HepG2 (cell line): ENCODE results near the gene SSC5D. TPM values are rescaled to one million over a fixed set of nuclear protein-coding genes. Genes with fewer than 3 reads are reported as not detected.
A peak's percentile ranks its signal among the peaks of the same experiment; 100 is the strongest.

Source experiments
- HNF1B ChIP-seq: sonication (generic); formaldehyde crosslinking; IDR thresholded peaks from 2 replicates; pipeline ENCODE4 v1.5.1; 2020; ENCODE audit warnings: mild to moderate bottlenecking, moderate library complexity, missing genetic modification reagents
- IRF2 ChIP-seq: IDR thresholded peaks from 2 replicates; pipeline ENCODE4 v1.6.1; 2018; ENCODE audit warnings: missing genetic modification reagents, missing compliant biosample characterization
- MXI1 ChIP-seq: IDR thresholded peaks from 3 replicates; pipeline ENCODE4 v1.6.1; 2012; ENCODE audit warnings: low read depth, low read length, inconsistent platforms, borderline replicate concordance
- NCOR1 ChIP-seq: fragments of 200-600 bp; sonication (generic); IDR thresholded peaks from 2 replicates; pipeline ENCODE4 v1.7.0; 2017; ENCODE audit warnings: antibody characterized with exemption, low read length, borderline replicate concordance
- TOE1 ChIP-seq: sonication (generic); formaldehyde crosslinking; IDR thresholded peaks from 2 replicates; pipeline ENCODE4 v1.4.0; 2020; ENCODE audit warnings: mild to moderate bottlenecking, missing genetic modification reagents
- ZBTB7A ChIP-seq: sonication (generic); formaldehyde crosslinking; IDR thresholded peaks from 2 replicates; pipeline ENCODE4 v1.8.0; 2022; ENCODE audit warnings: mild to moderate bottlenecking, missing genetic modification reagents
- ZBTB8A ChIP-seq: sonication (generic); formaldehyde crosslinking; IDR thresholded peaks from 2 replicates; pipeline ENCODE4 v1.4.0; 2020; ENCODE audit warnings: mild to moderate bottlenecking, low read depth, missing genetic modification reagents, borderline replicate concordance
- ZNF10 ChIP-seq: sonication (generic); formaldehyde crosslinking; IDR thresholded peaks from 2 replicates; pipeline ENCODE4 v1.4.0; 2020; ENCODE audit warnings: mild to moderate bottlenecking, low read depth, missing genetic modification reagents, borderline replicate concordance
- ZNF205 ChIP-seq: IDR thresholded peaks from 2 replicates; pipeline ENCODE4 v1.6.1; 2018; ENCODE audit warnings: missing biosample characterization, missing genetic modification reagents
- ZNF256 ChIP-seq: sonication (generic); formaldehyde crosslinking; conservative IDR thresholded peaks from 2 replicates; pipeline ENCODE4 v1.4.0; 2020; ENCODE audit warnings: missing genetic modification reagents
- ZNF543 ChIP-seq: sonication (generic); formaldehyde crosslinking; IDR thresholded peaks from 2 replicates; pipeline ENCODE4 v1.4.0; 2020; ENCODE audit warnings: mild to moderate bottlenecking, missing genetic modification reagents
- ZNF580 ChIP-seq: IDR thresholded peaks from 2 replicates; pipeline ENCODE4 v1.6.1; 2016; ENCODE audit warnings: low read depth, borderline replicate concordance
- polyA plus RNA-seq, 8 experiments: library from polyadenylated mRNA; depleted of rRNA in 3 of 8; stranded (reverse) in 7 of 8; unstranded in 1 of 8; fragments of >200 nt; fragmentation: Illumina TruSeq in 4 of 8; extraction: Trizol in 4 of 8; gene quantifications; 2 replicates each; pipeline versions ENCODE4 v1.2.1 to v1.2.3, GENCODE V29; 2011 to 2016; ENCODE audit warnings: low read depth in 4 of 8, missing spikeins in 1 of 8, mixed read lengths in 1 of 8; ENCODE audit not compliant: insufficient read depth in 1 of 8
- total RNA-seq, 5 experiments: library from RNA; depleted of rRNA; stranded (reverse); fragments of >200 nt; fragmentation: Illumina TruSeq; extraction: Trizol; gene quantifications; 2 replicates each; pipeline ENCODE4 v1.2.3, GENCODE V29; 2016; ENCODE audit warnings: low read depth in 1 of 5
- TF ChIP-seq, protein P1 (sequence below): sonication (generic); formaldehyde crosslinking; IDR thresholded peaks from 2 replicates; pipeline ENCODE4 v1.4.0; 2020; ENCODE audit warnings: missing genetic modification reagents, borderline replicate concordance
- TF ChIP-seq, protein P2 (sequence below): sonication (generic); formaldehyde crosslinking; IDR thresholded peaks from 2 replicates; pipeline ENCODE4 v1.4.0; 2020; ENCODE audit warnings: missing genetic modification reagents
- TF ChIP-seq, protein P3 (sequence below): sonication (generic); formaldehyde crosslinking; IDR thresholded peaks from 2 replicates; pipeline ENCODE4 v1.5.0; 2020; ENCODE audit warnings: mild to moderate bottlenecking, missing genetic modification reagents
- TF ChIP-seq, protein P4 (sequence below): sonication (generic); formaldehyde crosslinking; IDR thresholded peaks from 2 replicates; pipeline ENCODE4 v1.4.0; 2020; ENCODE audit warnings: missing genetic modification reagents

SSC5D gene
- total and polyA plus RNA-seq, 2 of the 13 experiments (the other 11 are each of a cell fraction or from before 2014, with no cell fraction given): not detected

DNA sequence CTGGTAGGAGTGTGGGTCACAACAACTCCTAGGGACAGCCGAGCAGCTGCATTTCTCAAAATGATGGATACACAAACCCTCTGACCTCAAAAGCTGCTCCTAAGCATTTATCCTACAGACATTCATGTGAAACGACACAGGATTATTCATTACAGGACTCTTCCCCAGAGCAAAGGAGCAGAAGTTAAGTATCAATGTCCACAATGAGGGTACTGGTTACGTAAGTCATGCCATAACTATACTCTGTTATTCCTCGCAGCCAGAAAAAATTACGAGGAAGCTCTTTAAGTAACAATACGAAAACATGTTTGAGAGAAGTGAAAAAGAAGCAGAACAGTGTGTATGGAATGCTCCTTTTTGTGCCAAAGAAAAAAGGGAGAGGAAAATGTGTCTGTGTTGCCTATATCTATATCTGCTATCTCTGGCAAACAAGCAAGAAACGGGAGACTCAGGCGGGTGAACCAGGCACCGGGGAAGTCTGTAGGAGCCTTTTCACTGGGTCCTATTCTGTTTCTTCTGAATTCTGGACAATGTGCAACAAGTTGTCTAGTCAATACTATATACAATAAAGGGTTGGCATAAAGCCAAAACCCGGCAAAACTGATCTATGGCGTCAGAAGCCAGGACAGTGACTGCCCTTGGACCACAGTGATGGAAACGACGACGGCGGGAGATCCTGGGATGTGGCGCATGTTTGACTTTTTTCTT, 28.1 kb upstream of the SSC5D start (continued):
- TF ChIP-seq, protein P1, sequence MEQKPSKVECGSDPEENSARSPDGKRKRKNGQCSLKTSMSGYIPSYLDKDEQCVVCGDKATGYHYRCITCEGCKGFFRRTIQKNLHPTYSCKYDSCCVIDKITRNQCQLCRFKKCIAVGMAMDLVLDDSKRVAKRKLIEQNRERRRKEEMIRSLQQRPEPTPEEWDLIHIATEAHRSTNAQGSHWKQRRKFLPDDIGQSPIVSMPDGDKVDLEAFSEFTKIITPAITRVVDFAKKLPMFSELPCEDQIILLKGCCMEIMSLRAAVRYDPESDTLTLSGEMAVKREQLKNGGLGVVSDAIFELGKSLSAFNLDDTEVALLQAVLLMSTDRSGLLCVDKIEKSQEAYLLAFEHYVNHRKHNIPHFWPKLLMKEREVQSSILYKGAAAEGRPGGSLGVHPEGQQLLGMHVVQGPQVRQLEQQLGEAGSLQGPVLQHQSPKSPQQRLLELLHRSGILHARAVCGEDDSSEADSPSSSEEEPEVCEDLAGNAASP: peak; percentile 42; the same call in 1 of the 2 replicates
- TF ChIP-seq ZNF10 (no peak), MXI1 (0 out of 3 replicates have a peak, but pooled peaks have one; percentile 14), ZBTB8A (CRISPR knock-in tag) (0 out of 2 replicates have a peak, but pooled peaks have one; percentile 19), HNF1B (CRISPR knock-in tag) (no peak), TOE1 (0 out of 2 replicates have a peak, but pooled peaks have one; percentile 38), NCOR1 (peak; percentile 39), ZNF580 (CRISPR knock-in tag) (no peak), ZNF543 (CRISPR knock-in tag) (peak; percentile 73), ZNF205 (0 out of 2 replicates have a peak, but pooled peaks have one; percentile 24), ZNF256 (CRISPR knock-in tag) (no peak), ZBTB7A (no peak), IRF2 (0 out of 2 replicates have a peak, but pooled peaks have one; percentile 35)
- TF ChIP-seq, protein P2, sequence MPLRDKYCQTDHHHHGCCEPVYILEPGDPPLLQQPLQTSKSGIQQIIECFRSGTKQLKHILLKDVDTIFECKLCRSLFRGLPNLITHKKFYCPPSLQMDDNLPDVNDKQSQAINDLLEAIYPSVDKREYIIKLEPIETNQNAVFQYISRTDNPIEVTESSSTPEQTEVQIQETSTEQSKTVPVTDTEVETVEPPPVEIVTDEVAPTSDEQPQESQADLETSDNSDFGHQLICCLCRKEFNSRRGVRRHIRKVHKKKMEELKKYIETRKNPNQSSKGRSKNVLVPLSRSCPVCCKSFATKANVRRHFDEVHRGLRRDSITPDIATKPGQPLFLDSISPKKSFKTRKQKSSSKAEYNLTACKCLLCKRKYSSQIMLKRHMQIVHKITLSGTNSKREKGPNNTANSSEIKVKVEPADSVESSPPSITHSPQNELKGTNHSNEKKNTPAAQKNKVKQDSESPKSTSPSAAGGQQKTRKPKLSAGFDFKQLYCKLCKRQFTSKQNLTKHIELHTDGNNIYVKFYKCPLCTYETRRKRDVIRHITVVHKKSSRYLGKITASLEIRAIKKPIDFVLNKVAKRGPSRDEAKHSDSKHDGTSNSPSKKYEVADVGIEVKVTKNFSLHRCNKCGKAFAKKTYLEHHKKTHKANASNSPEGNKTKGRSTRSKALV: no peak
- TF ChIP-seq, protein P3, sequence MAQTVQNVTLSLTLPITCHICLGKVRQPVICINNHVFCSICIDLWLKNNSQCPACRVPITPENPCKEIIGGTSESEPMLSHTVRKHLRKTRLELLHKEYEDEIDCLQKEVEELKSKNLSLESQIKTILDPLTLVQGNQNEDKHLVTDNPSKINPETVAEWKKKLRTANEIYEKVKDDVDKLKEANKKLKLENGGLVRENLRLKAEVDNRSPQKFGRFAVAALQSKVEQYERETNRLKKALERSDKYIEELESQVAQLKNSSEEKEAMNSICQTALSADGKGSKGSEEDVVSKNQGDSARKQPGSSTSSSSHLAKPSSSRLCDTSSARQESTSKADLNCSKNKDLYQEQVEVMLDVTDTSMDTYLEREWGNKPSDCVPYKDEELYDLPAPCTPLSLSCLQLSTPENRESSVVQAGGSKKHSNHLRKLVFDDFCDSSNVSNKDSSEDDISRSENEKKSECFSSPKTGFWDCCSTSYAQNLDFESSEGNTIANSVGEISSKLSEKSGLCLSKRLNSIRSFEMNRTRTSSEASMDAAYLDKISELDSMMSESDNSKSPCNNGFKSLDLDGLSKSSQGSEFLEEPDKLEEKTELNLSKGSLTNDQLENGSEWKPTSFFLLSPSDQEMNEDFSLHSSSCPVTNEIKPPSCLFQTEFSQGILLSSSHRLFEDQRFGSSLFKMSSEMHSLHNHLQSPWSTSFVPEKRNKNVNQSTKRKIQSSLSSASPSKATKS (CRISPR knock-in tag): 0 out of 2 replicates have a peak, but pooled peaks have one; percentile 61
- TF ChIP-seq, protein P4, sequence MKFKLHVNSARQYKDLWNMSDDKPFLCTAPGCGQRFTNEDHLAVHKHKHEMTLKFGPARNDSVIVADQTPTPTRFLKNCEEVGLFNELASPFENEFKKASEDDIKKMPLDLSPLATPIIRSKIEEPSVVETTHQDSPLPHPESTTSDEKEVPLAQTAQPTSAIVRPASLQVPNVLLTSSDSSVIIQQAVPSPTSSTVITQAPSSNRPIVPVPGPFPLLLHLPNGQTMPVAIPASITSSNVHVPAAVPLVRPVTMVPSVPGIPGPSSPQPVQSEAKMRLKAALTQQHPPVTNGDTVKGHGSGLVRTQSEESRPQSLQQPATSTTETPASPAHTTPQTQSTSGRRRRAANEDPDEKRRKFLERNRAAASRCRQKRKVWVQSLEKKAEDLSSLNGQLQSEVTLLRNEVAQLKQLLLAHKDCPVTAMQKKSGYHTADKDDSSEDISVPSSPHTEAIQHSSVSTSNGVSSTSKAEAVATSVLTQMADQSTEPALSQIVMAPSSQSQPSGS (CRISPR knock-in tag): 0 out of 2 replicates have a peak, but pooled peaks have one; percentile 23
- TF ChIP-seq, all 625 proteins: peak for 63
